Fibroblast of skin of left biceps (primary cell): Measurements from ENCODE around the gene LILRB1.
"Not testable (repeated sequence)": the region's sequence is repeated elsewhere in the genome, so short reads cannot be mapped to it uniquely, and the experiment has no call there.

Experiments used
- DNase-seq, 2 experiments: peaks; one replicate each; pipeline ENCODE4 v3.0.0-alpha.2; 2013; ENCODE audit warnings: low read depth in 2 of 2

The LILRB1 gene

DNA sequence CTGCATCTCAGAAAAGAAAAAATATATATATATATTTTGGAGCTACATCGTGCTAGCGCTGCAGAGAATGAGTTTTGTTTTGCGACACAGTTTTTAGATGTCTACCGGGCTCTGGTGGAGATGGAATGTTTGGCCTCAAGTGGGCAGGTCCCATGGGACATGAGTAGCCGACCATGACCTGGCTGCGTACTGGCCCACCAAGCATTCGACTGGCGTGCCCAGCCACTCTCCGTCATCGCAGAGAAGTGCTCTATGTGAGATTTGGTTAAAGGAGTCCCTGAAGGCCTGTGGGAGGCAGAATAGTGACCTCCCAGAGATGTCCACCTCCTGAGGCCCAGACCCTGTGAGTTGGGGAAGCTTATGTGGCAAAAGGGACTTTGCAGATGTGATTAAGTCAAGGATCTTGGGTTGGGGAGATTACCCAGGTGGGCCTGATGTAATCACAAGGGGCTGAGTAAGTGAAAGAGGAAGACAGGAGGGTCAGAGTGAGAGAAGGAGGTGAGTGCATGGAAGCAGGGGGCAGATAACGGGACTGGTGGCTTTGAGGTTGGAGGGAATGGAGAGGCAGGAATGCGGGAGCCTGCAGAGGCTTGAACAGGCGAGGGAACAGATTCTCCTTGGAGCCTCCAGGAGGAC is 31.7 kb downstream of the LILRB1 start:
- DNase-seq = no peak

DNA sequence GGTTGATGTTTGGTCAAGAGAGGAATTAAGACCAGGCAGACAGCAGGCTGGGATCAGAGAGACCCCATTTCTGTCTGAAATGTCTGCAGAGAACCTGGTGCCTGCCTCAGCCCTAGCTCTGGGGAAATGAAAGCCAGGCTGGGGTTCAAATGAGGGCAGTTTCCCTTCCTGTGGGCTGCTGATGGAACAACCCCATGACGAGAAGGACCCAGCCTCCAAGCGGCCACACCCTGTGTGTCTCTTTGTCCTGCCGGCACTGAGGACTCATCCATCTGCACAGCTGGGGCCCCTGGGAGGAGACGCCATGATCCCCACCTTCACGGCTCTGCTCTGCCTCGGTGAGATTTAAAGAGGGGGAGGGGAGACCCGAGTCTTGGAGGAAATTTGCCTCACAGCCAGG is 32.4 kb downstream of the LILRB1 start, which contains the start of gene LILRB4:
Gene LILRB4 (plus strand): TSS at position 256 of the 400 bp plus-strand sequence. CDS start 49 bp downstream, at position 305.
- no peak for DNase-seq

DNA sequence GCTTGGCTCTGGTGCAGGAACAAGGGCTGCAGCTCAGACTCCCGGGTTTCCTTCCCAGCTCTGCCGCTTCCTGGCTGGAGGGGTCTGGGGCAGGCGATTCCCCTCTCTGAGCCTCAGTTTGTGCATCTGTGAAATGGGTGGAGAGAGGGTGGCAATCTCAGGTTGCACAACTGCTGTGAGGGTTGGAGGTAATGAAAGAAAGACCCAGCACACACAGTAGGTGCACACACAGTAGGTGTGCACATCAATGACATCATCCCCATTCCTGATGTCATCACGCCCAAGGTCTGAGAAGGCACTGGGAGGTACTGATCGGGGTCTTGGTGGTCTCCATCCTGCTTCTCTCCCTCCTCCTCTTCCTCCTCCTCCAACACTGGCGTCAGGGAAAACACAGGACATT is 35.2 kb downstream of the LILRB1 start:
- no peak for DNase-seq

DNA sequence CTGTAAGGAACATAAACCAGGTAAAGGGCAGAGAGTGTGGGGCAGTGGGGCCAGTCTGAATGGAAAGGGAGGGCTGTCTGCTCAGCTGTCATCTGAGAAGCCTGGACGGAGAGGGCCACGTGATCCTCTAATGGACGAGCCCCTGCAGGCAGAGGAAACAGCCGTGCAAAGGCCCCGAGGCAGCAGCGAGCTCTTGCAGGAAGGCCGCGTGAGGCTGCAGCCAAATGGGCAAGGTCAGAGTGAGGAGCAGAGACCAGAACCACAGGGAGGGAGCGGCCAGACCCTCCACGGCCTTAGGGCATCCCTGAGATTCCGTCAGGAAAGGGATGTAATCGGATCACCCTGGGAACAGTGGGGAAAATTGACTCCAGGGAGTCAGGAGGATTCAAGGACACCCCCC is 36.9 kb downstream of the LILRB1 start:
- DNase-seq = no peak

DNA sequence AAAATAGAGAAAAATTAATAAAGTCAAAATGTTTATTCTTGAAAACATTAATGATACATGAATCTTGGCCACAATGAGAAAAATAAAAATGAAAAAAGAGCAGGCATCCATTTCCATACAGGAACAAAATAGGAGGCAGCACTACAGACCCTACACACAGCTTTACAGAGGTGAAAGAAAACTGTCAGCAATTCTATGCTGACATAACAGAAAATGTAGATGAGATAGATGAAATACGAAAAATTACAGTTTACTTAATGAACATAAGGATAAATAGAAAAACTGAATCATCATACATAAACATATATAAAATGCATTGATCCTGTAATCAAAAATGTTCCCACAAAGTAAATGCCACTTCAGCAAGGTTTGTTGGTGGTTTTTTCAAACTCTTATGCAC is 38.1 kb downstream of the LILRB1 start:
- DNase-seq = no peak

DNA sequence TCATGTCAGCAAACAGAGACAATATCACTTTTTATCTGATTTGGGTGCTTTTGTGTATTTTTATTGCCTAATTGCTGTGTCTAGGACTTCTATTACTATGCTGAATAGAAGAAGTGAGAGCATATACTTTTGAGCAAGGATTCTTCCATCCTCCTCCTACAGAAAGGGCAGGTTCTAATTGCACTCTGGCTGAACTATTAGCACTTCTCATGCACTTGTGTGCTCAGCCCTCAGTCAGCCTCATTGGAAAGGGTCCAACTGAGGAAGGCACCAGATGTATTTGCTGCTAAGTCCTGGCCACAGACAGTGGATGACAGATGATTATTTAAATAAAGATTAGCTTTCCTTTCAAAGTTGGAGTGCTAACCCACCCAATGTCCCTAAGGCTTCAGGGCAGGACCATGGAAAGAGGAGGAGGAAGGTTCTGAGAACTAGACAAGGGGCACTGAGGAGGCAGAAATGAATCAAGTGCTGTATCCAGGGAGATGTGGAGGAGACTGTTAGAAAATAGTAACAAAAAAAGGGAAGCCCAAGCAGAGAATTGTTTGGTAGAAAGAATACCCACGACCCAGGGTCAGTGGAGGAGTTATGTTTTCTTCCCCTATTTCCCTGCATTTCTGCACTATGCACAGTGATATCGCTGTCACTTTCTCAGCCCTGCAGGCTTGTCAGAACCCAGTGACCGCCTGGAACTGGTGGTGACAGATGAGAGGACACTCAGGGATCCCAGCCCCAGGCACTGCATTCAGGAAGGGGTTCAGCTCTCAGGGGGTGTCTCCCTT is 40.5 kb downstream of the LILRB1 start:
- DNase-seq = no peak

DNA sequence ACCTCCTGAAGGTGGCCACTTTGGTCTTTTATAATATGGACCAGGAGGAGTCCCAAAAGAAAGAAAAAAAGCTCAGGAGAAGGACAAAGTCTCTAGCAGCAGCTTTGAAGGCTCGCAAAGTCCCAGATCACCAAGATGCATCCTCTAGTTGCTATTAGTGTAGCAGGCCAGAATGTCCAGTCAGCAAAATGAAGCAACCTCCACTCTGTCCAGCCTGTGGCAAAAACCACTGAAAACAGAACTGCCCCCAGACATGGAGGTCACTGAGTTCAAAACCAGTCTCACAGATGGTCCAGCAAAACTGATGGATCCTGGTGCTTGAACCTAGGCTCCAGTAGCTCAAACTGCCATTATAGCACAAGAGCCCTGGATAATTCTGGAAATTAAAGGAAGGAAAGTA is 42.9 kb downstream of the LILRB1 start:
- no peak for DNase-seq

DNA sequence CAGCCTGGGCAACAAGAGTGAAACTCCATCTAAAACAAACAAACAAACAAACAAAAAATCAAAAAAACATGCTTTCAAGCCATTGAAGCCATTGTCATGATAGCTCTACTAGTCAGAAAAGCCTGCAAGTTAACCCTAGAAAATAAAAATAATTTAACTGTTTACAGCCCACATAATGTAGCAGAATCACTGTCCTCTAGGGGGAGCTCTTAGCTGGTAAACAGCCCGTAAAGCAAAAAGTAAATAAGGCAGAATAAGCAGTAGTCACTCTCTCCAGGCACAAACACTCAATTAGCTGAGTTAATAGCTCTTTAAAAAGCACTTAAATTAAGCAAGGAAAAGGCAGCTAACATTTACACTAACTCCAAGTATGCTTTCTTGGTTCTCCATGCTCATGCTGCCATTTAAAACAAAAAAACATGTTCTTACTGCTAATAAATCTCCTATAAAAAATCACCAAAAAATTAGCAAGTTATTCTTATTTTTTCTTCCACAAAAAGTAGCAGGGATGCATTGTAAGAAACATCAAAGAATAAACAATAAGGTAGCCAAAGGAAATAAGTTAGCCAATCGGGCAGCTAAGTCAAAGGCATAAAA is 43.8 kb downstream of the LILRB1 start:
- no peak for DNase-seq

DNA sequence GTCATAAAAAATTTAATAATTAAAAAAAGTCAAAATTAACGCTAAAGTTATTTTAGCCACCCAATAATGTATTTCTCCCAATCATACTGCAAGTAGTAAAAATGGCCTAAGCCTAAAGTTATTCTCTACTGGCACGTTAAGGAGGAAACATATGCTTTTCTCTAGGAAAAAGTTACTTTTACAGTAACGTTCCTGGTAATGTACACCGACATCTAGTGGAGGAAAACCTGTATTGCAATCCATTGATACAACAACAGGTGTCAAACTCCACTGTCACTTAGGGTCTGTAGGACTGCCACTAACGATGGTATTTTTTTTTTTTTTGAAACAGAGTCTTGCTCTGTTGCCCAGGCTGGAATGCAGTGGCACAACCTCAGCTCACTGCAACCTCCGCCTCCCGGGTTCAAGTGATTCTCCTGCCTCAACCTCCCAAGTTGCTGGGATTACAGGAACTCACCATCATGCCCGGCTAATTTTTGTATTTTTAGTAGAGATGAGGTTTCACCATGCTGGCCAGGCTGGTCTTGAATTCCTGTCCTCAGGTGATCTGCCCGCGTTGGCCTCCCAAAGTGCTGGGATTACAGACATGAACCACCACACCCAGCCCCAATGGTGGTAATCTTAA is 46.0 kb downstream of the LILRB1 start:
- not testable (repeated sequence) for DNase-seq

DNA sequence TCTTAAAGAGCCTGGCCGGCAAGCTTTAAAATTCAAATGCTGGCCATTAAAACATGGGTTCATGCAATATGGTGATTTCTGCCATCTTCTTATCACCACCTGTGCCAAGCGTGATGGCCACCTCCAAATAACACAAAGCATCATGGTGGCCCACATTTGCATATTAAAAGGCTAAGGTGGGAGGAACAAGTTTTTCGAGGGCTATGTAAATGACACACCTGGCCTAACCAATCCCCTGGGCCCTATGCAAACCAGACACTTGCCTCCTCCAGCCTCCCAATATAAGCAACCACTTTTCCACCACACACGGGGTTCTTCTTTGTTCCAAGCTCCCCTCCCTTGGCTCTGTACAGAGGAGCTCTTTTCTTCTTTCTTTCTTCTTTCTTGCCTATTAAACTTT is 46.9 kb downstream of the LILRB1 start:
- DNase-seq = no peak

DNA sequence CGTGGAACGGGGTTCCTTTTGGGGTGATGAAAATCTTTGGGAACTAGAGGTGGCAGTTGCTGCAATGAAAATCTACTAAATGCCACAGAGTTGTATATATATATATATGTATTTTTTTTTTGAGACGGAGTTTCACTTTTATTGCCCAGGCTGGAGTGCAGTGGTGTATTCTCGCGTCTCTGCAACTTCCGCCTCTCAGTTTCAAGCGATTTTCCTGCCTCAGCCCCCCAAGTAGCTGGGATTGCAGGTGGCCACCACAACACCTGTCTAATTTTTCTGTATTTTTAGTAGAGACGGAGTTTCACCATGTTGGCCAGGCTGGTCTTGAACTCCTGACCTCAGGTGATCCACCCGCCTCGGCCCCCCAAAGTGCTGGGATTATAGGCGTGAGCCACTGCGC is 51.3 kb downstream of the LILRB1 start:
- not testable (repeated sequence) for DNase-seq

DNA sequence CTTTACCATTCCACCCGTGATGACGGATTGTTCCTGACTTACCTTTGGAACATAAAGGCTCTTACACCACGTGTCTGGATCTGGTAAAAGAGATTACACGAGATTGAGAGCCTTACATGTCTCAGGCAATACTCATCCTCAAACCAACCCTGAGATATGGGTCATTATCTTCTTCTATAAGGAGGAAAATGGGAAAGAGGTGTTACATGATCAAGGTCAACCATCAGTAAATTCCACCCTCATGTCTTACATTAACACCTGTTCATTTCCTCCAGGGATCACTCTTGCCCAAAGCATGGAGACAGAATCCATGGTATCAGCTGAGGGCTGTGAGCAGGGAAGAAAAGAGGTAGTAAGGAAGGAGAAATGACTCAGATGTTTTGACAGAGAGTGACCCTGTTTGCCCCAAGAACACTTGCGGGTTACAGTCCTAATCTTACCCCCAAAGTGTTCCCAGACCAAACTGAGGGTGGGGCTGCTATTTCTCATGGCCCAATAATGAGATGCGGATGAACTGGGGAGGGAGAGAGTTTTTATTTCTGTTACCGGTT is 52.1 kb downstream of the LILRB1 start:
- DNase-seq = no peak

DNA sequence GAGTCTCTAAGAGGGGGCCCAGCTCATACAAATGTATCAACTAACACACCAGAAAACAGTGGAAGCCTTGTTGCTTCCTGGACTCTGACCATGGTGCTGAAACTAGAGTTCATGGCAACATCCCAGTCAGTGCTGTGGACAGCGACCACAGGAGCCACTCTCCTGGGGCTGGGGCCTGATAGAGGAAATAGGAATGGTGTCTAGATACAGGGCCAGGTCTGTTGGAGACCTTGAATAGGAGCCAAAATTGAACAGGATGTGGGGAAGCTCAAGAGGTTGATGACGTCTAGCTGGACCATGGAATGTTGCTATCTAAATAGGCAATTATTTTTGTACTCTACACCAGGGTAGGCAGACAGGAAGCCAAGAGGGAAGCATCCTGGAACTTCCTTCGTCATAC is 54.2 kb downstream of the LILRB1 start:
- DNase-seq = no peak
